Mucosa of stomach (tissue), 1 donor: ENCODE measurements around the gene VPS8.

Experiments
- H3K27me3 ChIP-seq: one replicate; pipeline ENCODE4 v1.7.0; 2013; ENCODE audit warnings: mild to moderate bottlenecking, low read length; ENCODE audit not compliant: control insufficient read depth, insufficient read depth
- H3K36me3 ChIP-seq: one replicate; pipeline ENCODE4 v1.7.0; 2013; ENCODE audit warnings: low read length; ENCODE audit not compliant: control insufficient read depth, insufficient read depth
- H3K4me1 ChIP-seq: one replicate; pipeline ENCODE4 v1.7.0; 2013; ENCODE audit warnings: mild to moderate bottlenecking, low read length; ENCODE audit not compliant: control insufficient read depth, insufficient read depth
- H3K4me3 ChIP-seq: one replicate; pipeline ENCODE4 v1.7.0; 2013; ENCODE audit warnings: low read length
- H3K9ac ChIP-seq: one replicate; pipeline ENCODE4 v1.7.0; 2013; ENCODE audit warnings: mild to moderate bottlenecking, low read length, moderate library complexity
- H3K9me3 ChIP-seq: one replicate; pipeline ENCODE4 v1.7.0; 2013; ENCODE audit warnings: mild to moderate bottlenecking, low read length, moderate library complexity; ENCODE audit not compliant: control insufficient read depth
- donor health status: Pancreatic carcinoma.

Gene VPS8

GRCh38 chr3:184914628-184915027 lies 102.7 kb downstream of the VPS8 start:
- Histone ChIP-seq H3K4me3 (no peak overlapping the region), H3K4me1 (peaks cover 9% of the 10 kb centered on the region), H3K27me3 (no peaks in the 10 kb centered on the region), H3K9me3 (no peaks in the 10 kb centered on the region), H3K9ac (no peak overlapping the region), H3K36me3 (no peaks in the 10 kb centered on the region)

DNA sequence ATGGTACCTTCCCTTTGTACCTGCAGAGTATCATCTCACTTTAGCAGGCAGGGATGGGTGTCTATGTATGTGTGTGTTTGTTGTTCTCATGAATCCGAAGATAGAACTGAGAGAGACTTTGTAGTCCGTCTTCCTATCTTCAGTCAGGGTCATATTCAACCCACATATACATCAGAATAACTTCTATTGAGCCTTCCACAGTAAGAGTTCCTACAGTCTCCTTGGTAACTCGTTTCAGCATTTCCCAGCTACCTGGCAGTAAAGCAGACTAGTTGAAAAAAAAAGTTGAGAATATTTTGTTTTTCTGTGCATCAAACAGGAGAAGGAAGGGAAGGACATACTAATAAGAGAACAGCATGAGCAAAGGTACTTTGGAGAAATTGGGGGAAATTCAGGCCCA lies 106.8 kb downstream of the VPS8 start:
- H3K36me3 ChIP-seq, result no peaks in the 10 kb centered on the region
- H3K4me3 ChIP-seq, result no peak overlapping the region
- H3K27me3 ChIP-seq, result no peaks in the 10 kb centered on the region
- H3K9ac ChIP-seq, result no peak overlapping the region
- no peaks in the 10 kb centered on the region for H3K4me1 ChIP-seq
- H3K9me3 ChIP-seq, result no peaks in the 10 kb centered on the region

GRCh38 chr3:184919651-184920050 lies 107.7 kb downstream of the VPS8 start:
- no peaks in the 10 kb centered on the region for H3K36me3 ChIP-seq
- H3K27me3 ChIP-seq, result no peaks in the 10 kb centered on the region
- H3K4me3 ChIP-seq, result no peak overlapping the region

DNA sequence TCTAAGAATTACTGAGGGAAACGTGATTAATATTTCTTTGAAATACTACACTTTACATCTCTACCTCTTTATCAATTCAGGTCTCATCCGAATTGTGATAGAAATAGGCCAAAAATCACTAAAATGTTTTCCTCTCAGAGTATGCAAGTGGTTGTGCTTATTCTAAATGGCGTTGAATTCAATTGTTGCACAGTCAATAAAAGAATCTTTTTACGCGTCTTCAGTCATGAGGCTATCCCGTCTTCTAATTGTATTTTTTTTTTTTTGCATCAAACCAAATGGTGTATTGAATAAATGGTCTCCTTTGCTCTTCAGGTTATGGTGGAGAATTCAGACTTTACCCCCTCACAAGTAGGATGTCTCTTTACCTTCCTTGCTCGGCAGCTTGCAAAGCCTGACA lies 112.6 kb downstream of the VPS8 start:
- Histone ChIP-seq H3K27me3 (no peaks in the 10 kb centered on the region), H3K9me3 (no peaks in the 10 kb centered on the region), H3K36me3 (no peaks in the 10 kb centered on the region), H3K4me1 (no peaks in the 10 kb centered on the region), H3K4me3 (no peak overlapping the region), H3K9ac (no peak overlapping the region)

More at GRCh38 chr3:184919651-184920050, 107.7 kb downstream of the VPS8 start:
- no peak overlapping the region for H3K9ac ChIP-seq
- H3K4me1 ChIP-seq, result no peaks in the 10 kb centered on the region
- H3K9me3 ChIP-seq, result no peaks in the 10 kb centered on the region

- Histone ChIP-seq H3K36me3 (no peaks in the 10 kb centered on the region), H3K27me3 (no peaks in the 10 kb centered on the region), H3K4me1 (no peaks in the 10 kb centered on the region)
Measured at GRCh38 chr3:184927796-184928315, 115.9 kb downstream of the VPS8 start.

GRCh38 chr3:184932777-184933176 lies 120.8 kb downstream of the VPS8 start:
- Histone ChIP-seq H3K36me3 (no peaks in the 10 kb centered on the region), H3K9ac (no peak overlapping the region), H3K4me3 (no peak overlapping the region)

More at GRCh38 chr3:184927796-184928315, 115.9 kb downstream of the VPS8 start:
- H3K9ac ChIP-seq, result no peak overlapping the region
- H3K4me3 ChIP-seq, result no peak overlapping the region
- H3K9me3 ChIP-seq, result no peaks in the 10 kb centered on the region

GRCh38 chr3:184937611-184938010 lies 125.6 kb downstream of the VPS8 start:
- Histone ChIP-seq H3K4me1 (no peaks in the 10 kb centered on the region), H3K4me3 (no peak overlapping the region), H3K9me3 (no peaks in the 10 kb centered on the region), H3K27me3 (no peaks in the 10 kb centered on the region), H3K9ac (no peak overlapping the region), H3K36me3 (no peaks in the 10 kb centered on the region)

More at GRCh38 chr3:184932777-184933176, 120.8 kb downstream of the VPS8 start:
- no peaks in the 10 kb centered on the region for H3K4me1 ChIP-seq
- no peaks in the 10 kb centered on the region for H3K9me3 ChIP-seq
- no peaks in the 10 kb centered on the region for H3K27me3 ChIP-seq

GRCh38 chr3:184941408-184941807 lies 129.4 kb downstream of the VPS8 start:
- H3K9me3 ChIP-seq, result no peaks in the 10 kb centered on the region
- no peaks in the 10 kb centered on the region for H3K4me1 ChIP-seq
- no peaks in the 10 kb centered on the region for H3K27me3 ChIP-seq
- H3K4me3 ChIP-seq, result no peak overlapping the region
- H3K9ac ChIP-seq, result no peak overlapping the region
- H3K36me3 ChIP-seq, result no peaks in the 10 kb centered on the region

DNA sequence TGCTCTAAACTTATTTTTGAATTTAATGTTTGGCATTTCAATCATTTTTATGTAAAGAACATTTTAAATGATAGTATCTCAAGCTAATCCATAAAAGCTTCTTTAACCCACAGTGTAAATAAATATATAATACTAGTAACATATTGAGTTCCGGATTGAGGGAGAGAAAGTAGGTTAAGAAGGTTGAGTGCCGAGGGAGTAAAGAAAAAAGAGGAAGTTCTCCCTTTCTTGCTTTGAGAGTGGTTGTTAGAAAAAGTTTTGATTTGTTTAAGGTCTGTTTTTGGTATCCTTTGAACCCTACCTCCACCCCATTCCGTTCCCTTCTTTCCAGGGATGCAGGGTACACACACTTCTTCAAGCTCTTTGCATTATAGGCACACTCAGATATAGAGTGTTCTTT lies 130.8 kb downstream of the VPS8 start:
- Histone ChIP-seq H3K4me1 (no peaks in the 10 kb centered on the region), H3K4me3 (no peak overlapping the region), H3K27me3 (no peaks in the 10 kb centered on the region), H3K36me3 (no peaks in the 10 kb centered on the region), H3K9me3 (no peaks in the 10 kb centered on the region), H3K9ac (no peak overlapping the region)

DNA sequence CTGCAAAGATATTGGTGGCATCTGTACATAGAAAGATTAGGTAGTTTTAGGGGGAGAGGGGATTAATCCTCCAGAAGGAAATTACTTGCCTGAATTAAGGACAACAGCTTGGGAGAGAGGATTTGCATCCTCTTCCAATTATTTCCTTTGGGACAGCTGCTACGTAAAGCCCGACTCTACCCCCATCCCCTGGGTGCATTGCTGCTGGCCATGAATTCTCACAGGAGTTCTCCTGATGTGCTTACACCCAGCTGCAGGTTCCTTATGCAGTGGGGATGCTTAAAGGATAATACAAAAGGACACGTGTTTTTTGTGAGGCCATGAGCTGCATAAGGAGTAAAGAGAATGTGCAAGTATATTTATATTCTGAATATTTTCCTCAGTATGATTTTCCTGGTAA lies 132.3 kb downstream of the VPS8 start:
- Histone ChIP-seq H3K9me3 (no peaks in the 10 kb centered on the region), H3K36me3 (no peaks in the 10 kb centered on the region), H3K27me3 (no peaks in the 10 kb centered on the region), H3K9ac (no peak overlapping the region), H3K4me1 (no peaks in the 10 kb centered on the region), H3K4me3 (no peak overlapping the region)

GRCh38 chr3:184945886-184946625 lies 134.1 kb downstream of the VPS8 start:
- H3K4me3 ChIP-seq, result no peak overlapping the region
- H3K27me3 ChIP-seq, result no peaks in the 10 kb centered on the region
- no peaks in the 10 kb centered on the region for H3K9me3 ChIP-seq
- no peaks in the 10 kb centered on the region for H3K36me3 ChIP-seq
- H3K9ac ChIP-seq, result no peak overlapping the region
- no peaks in the 10 kb centered on the region for H3K4me1 ChIP-seq

DNA sequence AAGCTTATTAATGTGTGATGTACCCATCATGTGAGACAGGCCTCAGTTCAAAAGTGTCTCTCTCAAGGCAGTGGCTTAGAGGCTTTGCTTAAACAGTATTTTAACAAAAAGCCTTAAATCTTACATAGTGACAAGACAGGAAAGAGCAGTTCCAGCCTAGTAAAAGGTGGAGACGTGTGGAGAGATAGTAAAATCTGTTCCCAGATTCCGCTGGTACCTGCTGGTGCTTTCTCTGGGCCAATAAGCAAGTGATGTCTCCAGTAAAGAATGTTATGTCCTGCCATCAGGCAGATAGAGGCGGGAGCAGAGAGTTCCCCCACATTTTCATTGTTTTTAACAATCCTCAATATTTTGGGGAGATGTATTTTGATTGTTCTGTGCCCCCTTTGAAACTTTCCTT lies 135.0 kb downstream of the VPS8 start:
- Histone ChIP-seq H3K36me3 (no peaks in the 10 kb centered on the region), H3K27me3 (no peaks in the 10 kb centered on the region), H3K9me3 (no peaks in the 10 kb centered on the region), H3K4me1 (no peaks in the 10 kb centered on the region), H3K4me3 (no peak overlapping the region), H3K9ac (no peak overlapping the region)
